Activated CD4-positive, alpha-beta T cell treated with anti-CD3 and anti-CD28 coated beads, Interleukin-10, Interleukin-2, amounts not matched to agents 100 ng/mL and 50 ng/mL, durations not matched to agents 16 hours and 8 hours (primary cell): ENCODE data around the gene ITGA8.
"Not testable (repeated sequence)": the region's sequence is repeated elsewhere in the genome, so short reads cannot be mapped to it uniquely, and the experiment has no call there.

Experiments used
- DNase-seq: peaks from one replicate; pipeline ENCODE4 v3.0.0-alpha.2; 2020

The ITGA8 gene

DNA sequence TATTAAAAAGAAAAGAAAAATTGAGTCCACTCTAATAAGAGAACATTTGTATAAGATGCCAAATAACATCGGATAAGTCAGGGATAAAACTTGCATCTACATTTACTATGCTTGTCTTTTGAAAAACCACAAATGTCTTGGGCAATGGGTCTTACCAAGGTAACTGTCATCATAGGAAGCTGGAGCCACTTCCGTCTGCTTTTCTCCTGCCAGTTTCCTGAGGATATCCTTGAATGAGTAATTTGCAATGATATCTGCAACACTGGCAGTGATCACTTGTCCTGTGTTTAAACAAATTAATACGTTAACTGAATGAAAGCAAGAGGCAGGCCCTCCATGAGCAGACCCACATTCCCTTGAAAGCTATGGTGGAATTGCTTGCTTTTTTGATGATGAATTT, 47.3 kb downstream of the ITGA8 start:
- no peak for DNase-seq

DNA sequence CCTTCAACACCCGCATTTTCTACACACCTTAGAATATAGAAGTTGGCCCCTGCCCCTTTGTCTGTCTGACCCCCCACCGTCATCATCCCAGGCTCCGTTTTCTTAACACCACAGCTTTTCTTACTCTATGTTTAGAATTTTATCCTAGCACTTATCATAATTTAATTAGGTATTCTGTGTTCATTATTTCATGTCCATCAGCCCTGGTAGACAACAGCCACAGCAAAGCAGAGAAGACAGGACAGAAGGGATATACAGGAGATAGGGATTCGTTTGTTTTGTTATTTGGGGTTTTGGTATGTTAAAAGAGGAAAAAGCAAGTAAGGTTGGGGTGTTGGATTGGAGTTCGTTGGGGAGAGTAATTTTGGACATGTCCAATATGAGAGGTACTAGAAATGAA, 48.8 kb downstream of the ITGA8 start:
- no peak for DNase-seq

DNA sequence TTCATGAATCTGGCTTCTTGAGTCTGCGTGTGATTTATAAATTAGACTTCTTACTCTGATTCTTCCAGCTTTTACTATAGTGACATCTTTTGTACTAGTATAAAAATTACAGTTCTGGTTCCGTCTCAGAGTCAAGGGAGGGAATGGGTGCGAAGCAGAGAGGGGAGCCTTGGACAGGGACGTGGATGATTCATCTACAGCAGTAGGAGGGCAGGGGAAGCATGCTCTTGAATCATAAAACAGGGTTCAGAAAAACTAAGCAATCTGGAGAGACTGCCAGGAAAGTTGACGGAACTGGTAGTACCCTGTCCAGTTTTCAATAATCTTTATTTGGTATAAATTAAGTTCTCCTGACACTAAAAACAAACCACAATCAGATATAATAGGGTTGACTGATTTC, 58.1 kb downstream of the ITGA8 start:
- DNase-seq = no peak

DNA sequence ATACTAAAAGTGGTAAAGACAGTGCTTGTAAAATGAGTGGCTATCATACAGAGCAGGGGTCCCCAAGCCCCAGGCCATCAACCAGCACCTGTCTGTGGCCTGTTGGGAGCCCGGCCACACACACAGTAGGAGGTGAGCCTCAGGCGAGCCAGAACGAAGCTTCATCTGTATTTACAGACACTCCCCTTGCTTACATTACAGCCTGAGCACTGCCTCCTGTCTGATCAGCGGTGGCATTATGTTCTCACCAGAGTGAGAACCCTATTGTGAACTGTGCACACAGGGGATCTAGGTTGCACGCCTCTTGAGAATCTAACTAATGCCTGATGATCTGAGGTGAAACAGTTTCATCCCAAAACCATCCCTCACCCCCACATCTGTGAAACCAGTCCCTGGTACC, 58.7 kb downstream of the ITGA8 start:
- no peak for DNase-seq

DNA sequence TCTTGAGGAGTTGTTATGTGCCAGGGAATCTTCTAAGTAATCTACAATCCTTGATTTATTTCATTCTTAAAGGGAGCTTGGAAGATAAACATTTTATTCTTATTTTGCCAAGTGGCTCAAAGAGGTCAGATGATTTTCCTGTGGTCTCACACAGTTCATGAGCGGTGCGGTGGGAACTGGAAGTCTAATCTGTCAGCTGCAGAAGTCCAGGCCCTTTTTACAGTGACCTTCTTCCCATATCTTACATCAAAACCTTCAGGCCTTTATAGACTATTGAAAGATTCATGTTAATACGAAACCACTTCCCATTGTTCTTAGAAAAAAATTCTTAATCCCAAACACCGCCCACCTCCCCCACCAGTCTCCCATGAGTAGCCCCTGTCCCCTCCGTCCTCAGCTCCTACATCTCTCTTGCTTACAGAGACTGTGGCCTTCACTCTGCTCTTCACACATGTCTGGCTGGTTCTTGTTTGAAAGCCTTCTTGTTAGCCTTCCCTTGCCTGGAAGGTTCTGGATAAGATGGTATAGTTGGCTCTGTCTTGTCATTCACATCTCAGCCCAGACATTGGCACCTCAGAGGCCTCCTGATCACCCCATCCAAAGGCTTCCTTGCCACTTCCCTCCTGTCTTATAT, 61.5 kb downstream of the ITGA8 start:
- no peak for DNase-seq

DNA sequence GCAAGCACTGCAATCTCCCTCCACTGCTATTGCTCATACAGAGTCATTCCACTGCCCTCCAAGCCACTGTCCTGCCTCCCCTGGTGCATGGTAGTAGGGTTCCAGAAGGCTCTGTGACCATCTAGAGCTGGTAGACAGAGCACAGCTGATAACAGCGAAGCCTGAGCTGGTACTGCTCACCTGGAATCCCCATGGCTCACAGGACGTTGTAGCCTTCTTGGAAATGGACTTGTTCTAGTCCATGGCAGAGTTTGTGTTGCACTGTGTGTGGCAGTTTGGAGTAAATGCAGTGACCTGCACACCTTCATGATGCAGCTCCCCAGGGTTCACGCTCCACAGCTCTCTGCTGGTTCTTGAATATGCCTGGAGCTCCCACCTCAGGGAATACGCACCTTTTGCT, 67.0 kb downstream of the ITGA8 start:
- no peak for DNase-seq

DNA sequence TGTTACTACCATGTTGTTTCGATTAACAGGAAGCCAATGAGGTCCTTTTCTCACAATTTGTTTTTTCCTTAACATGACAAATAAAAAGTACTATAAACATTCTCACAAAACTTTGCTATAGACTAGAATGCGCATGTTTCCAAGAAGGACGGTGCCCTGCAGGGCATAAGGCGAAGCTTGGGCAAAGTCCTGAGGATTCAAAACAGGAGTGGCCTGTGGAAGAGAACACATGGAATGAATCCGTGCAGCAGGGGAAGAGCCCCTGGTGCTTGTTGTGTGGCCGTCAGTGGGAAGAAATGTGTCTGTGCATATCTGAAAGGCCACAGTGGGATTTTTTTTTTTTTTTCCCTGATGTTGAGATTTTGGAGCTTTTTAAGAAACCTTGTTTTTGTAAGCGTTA, 67.6 kb downstream of the ITGA8 start:
- DNase-seq = no peak

DNA sequence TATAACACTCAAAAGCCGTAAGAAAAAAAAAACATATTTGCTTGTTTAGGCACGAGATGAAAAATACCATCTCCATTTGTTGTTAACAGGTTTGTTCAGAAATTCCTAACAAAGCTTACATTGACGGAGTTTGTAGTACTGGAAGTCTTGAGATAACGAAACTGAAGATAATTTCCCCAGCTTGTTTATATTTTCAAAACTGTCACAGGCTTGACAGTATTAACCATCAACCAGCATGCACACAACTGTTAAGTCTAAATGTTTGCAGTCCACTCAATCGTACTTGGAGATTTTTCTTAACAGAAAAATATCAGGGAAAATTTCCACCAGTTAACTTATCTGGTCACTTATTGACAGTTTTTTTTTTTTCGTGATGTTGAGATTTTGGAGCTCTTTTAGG, 68.5 kb downstream of the ITGA8 start:
- DNase-seq = no peak

DNA sequence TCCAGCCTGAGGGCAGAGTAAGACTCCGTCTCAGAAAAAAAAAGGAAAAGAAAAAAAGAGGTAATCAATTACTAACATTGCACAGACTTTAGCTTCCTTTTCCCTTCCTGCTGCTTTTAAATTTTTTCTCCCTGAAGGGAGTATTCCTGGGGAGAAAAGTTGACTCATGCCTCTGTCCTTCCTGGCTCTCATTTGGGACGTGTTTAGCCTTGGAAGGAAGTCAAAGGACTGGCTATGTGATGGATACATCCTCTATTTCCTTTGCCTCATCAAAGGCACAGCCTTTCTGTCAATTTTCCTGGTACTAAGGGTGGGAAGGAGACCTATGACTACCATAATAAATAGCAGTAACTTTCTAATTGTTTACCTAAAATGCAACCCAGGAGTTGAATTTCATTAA, 77.6 kb downstream of the ITGA8 start:
- no peak for DNase-seq

DNA sequence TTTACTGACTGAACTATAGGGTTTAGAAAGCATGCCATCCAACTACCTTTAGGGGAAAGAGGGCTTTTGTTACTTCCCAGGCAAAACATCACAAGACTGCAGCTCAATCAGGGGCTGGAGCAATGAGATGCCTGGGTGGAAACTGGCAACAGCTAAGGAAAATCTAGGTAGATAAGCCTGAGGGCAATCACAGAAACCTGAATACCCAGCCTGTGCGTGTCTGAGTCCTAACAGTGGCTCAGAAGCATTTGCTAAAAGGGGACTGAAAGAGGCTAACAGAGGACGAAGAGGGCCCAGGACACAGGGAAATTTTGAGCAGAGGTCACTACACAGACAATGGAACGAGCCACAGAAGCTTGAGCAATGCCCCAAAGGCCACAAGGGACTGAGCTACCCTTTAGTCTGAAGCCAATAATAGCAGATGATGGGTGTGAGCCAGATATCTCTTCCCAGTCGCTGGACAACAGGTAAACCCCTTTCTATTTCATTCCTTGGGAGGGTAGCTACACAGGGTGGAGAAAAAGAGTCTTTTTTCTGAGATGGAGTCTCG, 79.1 kb downstream of the ITGA8 start:
- no peak for DNase-seq

DNA sequence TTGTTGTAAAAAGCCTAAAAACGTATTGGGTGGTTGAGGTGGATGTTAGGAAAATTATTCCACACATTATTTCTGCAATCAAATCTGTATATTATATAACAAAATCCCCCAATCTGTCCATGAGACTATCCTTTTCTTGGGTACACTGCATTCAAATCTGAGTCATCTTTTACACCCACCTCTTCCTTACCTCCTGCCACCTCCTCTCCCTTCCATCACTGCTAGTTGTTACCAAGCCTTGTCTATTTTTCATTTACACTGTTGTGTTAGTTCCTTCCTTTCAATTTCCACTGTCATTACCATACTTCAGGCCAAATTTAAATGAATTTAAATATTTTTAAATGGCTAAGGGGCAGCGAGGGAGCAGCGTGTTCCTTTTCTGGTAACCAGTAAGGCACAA, 83.3 kb downstream of the ITGA8 start:
- DNase-seq = no peak

DNA sequence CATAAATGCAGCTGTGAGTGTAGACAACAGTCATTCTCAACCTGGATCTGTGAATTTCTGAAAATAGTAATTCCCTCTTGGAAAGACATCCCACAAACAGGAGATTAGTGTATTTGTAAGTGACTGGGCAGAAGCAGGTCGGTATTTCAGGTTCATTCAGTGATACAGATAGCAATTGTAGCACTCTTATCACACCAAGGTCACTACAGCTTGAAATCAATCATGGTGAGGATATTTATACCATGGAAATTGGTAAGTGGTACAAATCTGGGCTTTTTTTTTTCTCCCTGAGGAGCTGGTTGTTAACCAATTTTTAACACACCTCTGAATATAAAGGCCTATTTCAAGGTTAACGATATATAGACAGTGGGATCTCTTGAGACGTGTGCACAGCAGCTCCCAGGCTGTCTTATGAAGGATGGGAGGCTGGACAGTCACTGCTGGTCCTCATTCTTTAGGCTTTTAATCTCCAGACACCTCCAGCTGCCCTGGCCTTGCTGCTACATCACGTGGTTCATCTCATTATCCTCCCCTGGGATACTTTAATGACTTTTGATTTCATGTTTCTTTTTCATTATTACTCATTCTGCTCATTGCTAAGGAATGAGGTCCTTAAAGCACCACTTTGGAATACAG, 87.1 kb downstream of the ITGA8 start:
- no peak for DNase-seq

DNA sequence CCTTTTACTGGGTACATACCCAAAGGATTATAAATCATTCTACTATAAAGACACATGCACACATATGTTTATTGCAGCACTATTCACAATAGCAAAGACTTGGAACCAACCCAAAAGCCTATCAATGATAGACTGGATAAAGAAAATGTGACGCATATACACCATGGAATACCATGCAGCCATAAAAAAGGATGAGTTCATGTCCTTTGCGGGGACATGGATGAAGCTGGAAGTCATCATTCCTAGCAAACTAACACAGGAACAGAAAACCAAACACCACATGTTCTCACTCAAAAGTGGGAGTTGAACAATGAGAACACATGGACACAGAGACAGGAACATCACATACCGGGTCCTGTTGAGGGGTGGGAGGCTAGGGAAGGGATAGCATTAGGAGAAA, 88.5 kb downstream of the ITGA8 start:
- DNase-seq = not testable (repeated sequence)

DNA sequence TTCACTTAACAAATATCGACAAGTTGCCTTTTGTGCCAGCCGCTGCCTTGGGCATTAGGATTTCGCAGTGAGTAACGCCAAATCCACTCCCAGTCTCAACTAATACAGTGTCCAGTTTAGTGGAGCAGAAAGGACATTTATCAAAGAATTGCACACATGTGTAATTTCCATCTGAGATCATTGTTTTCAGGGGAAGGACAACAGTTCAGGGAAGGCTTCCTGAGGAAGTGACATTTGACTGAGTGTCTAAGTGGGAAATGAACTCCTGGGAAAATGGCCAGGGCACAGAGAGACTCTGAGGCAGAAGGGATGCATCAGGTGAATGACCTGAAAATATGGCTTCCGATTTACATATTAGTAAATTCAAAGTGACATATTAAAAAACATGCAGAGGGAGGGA, 89.4 kb downstream of the ITGA8 start:
- no peak for DNase-seq

DNA sequence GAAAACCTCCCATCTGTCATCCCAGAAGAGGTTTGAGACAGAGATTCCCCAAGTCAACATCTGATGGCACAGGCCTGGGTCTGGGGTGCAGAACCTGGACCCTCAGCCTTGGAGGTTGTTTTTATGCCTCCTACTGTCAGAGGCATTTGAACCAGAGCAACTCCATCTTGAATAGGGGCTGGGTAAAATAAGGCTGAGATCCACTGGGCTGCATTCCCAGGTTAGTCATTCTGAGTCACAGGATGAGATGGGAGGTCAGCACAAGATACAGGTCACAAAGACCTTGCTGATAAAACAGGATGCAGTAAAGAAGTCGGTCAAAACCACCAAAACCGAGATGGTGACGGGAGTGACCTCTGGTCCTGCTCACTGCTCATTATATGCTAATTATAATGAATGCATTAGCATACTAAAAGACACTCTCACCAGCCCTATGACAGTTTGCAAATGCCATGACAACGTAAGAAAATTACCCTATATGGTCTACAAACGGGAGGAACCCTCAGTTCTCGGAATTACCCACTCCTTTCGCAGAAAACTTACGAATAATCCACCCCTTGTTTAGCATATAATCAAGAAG, 92.0 kb downstream of the ITGA8 start:
- no peak for DNase-seq

DNA sequence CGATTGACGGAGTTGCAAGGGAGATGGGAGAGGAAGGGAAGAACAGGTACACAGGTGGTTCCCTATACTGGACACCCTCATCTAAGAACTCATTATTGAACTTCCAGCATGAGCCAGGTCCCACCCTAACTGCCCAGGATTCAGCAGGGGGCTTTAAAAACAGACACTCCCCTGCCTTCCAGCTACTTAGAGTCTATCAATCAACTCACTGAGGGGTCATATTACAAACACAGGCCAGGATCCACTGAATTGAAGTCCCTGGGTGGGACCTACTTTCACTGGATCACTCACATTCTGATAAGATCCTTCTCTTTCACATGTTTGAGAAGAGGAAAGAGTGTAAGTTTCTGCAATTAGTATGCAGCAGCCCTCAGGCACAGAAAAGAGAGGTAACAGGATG, 92.8 kb downstream of the ITGA8 start:
- DNase-seq = no peak

DNA sequence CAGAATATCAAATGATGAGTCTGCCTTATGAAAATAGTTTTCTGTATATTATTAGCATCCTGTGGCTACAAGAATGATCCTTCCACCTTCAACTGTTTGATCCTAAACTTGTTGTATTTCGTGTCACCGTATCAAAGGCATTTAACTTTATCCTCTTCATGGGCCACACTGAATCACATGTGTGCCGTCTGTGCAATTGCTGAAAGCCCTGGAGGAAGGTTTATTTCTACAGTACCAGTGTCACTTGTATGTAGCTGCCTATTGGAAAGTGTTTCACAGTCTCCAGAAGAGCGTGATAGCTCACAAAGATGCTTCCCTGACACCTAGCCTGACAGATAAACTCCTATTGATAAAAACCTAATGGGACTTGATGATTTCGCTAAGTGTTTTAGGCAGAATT, 94.5 kb downstream of the ITGA8 start:
- no peak for DNase-seq

DNA sequence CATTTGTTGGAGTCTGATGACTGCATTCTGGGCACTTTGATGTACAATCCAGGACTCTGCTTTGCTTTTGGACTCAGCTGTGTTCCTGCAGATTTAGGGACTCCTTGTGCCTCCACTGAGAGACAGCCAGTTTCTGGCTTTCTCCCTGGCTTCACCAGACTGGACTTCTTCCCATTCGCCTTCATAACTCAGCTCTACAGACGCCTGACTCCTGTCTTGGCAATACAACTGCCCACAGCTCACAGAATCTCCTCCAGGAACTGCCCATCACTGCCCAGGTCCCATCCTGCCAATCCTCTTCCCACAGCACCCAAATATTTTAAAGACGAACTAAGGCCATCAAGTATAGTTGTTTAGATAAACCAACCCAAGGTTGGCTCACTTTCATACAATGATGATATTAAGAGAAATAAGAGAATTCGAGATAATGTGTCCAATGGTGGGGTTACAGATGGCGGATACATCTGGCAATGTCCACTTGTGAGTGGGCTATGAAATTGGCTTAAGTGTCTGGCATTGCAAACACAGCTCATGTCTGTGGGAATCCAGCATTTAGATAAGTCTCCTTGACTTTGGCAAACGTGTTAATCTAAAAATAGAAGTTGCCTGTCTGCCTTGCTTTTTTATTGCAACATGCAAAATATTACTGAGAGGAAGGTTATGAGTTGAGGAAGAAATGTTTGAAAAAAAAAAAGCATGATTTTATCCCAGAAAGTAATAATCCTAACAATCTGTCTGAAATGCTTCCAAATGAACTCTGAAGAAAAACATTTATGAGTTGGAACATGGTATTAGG, 95.1 kb downstream of the ITGA8 start:
- DNase-seq = no peak

DNA sequence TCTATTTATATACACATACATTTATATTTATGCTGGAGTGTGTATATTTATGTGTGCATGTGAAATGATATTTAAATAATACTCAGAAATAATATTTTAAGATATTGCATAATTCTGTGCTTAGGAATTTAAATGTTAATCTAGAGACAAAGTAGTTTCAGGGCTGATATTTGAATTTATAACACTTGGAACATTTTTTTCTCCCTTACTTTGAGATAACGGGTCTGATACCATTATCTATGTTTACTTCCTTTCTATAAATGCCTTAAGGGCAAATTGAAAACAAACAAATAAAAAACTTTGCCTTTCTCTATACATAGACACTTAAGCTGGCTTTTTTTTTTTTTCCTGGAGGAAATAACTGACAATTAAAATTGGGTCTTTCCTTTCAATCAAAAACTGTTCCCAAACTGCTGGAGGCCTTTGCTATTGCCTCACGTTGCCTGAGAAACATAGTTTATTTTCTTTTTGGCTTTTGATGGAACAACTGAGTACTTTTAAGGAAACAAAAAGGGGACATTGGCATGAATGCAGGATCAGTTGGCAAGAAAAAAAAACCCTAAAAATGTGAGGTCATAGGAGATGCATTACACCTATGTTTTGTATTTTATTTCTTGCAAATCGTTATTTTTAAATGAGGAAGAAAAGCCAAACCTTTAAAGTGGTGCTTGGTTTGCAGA, 98.7 kb downstream of the ITGA8 start:
- DNase-seq = no peak

DNA sequence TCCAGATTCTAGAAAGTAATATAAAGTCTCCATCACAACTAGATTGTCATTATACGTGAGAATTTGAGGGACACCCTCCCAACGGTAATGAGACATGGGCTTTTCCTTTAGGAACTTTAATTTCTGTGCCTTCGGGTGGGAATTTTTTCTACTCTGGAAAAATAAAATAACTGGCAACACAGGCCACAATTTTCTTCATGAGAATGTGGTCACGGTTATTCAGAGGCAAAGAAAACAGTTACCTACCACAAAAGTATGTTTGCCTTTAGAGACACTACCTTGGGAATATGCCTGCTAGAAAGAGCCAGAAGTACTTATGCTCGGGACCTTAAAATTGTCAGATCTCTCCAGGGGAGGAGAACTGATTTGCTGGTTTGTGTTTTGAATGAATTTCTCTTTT, 99.4 kb downstream of the ITGA8 start:
- no peak for DNase-seq

DNA sequence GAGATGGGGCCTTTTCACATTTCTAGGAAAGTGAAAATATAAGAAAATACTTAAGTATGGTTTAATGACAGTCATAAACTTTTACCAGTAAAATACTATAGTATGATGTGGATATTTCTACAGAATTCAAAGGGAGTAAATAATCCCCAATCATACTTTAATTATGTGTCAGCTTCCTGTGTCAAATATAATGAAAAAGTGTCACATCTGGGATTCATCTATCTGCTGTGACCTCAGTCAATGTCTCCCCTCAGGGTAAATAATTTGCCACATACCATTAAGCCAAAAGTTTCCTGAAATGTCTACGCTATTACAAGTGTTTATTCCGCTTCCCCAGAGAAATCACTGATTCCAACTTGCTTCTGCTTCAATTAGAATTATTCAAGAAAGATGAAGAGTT, 110.5 kb downstream of the ITGA8 start:
- DNase-seq = no peak

DNA sequence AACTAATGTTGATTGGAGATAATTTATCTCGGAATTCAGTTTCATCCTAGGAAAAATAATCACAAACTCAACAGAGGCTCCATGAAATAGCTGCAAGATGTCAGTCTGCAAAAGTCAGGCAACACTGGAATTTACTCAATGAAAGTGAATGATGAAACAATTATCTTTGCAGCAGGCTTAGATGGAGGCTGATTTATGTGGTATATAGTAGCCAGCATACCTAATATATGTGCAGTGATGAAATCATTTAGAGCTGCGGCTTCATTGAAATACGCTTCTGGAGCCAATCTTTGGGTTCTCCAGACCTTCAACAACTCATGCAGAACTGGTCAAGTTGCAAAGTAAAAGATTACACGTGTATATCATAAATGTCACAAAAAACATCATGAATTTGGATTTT, 113.3 kb downstream of the ITGA8 start:
- DNase-seq = no peak

DNA sequence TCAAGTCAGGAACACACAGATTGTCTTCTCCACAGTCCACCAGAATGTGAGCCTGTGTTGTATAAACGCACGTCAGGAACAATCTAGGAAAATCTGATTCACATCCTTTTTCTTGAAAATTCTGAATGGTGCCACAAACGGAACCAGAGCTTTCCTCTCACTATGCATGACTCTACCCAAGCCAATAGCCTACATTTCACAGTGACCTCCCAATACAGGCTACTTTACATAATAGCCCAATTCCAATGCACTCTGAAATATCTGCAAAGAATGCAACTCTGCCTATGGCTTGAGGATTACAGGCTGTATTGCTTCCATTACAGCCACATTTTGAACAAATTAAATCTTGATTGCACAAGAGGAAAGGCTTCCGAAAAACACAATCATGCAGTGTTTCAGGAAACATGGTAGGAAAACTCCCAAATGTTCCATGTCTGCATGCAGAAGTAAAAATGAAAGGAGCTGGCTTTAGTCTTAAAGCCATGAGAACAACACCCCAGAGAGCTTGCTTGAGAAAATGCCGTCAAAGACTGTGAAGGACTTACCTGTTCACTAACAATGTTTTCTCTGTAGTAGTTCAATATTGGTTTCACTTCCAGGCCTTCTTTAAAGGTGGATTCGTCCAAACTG, 113.9 kb downstream of the ITGA8 start:
- DNase-seq = no peak
